SK-N-SH (cell line): ENCODE data around the gene LACTB. TPM values are rescaled to one million over a fixed set of nuclear protein-coding genes. Genes with fewer than 3 reads are reported as not detected.
A peak's percentile ranks its signal among the peaks of the same experiment; 100 is the strongest.

Source experiments
- CTCF ChIA-PET: fragments of 300-600, 350-600 bp; formaldehyde crosslinking; extraction: SDS; loops from one replicate; lab custom pipeline; 2021; lab: Yijun Ruan, JAX
- POLR2A ChIA-PET: fragments of 350-600 bp; sonication (Branson Sonifier 250); formaldehyde crosslinking; extraction: SDS; loops from one replicate; lab custom pipeline; 2020; ENCODE audit warnings: antibody characterized with exemption, inconsistent platforms; lab: Yijun Ruan, JAX
- DNase-seq: peaks from one replicate; pipeline ENCODE4 v3.0.0; 2012
- H2AFZ ChIP-seq: fragments of 200-600 bp; sonication (generic); 2 replicates; pipeline ENCODE4 v1.8.1; 2016; ENCODE audit warnings: antibody characterized with exemption, mild to moderate bottlenecking, low read depth
- H3F3A ChIP-seq: fragments of 200-600 bp; sonication (generic); replicated peaks from 2 replicates; pipeline ENCODE3; 2016; ENCODE audit warnings: antibody characterized with exemption, mild to moderate bottlenecking; ENCODE audit not compliant: insufficient read depth
- H3K27ac ChIP-seq, 2 experiments: fragments of 200-500 bp in 1 of 2; fragments of 200-600 bp in 1 of 2; sonication (Bioruptor generic) in 1 of 2; sonication (generic), shearing (Covaris generic) in 1 of 2; 2 replicates each; pipeline versions ENCODE4 v1.5.1 to v1.6.1; 2014 to 2016; ENCODE audit warnings: low read depth in 2 of 2, inconsistent platforms in 1 of 2, low read length in 1 of 2, mild to moderate bottlenecking in 1 of 2, mixed read lengths in 1 of 2
- H3K27me3 ChIP-seq: fragments of 200-600 bp; sonication (generic), shearing (Covaris generic); 2 replicates; pipeline ENCODE4 v1.6.1; 2016; ENCODE audit warnings: mixed run types; ENCODE audit not compliant: insufficient read depth
- H3K36me3 ChIP-seq, 2 experiments: fragments of 200-500 bp in 1 of 2; fragments of 200-600 bp in 1 of 2; sonication (Bioruptor generic) in 1 of 2; sonication (generic) in 1 of 2; replicated peaks in 1 of 2; 2 replicates each; pipeline versions ENCODE3 to v1.5.1; 2014 to 2016; ENCODE audit warnings: low read length in 1 of 2, mild to moderate bottlenecking in 1 of 2; ENCODE audit not compliant: insufficient read depth in 2 of 2, control insufficient read depth in 1 of 2
- H3K4me1 ChIP-seq, 2 experiments: fragments of 200-500 bp in 1 of 2; fragments of 200-600 bp in 1 of 2; sonication (Bioruptor generic) in 1 of 2; sonication (generic), shearing (Covaris generic) in 1 of 2; 2 replicates each; pipeline versions ENCODE4 v1.5.1 to v1.6.1; 2014 to 2016; ENCODE audit warnings: low read depth in 1 of 2, low read length in 1 of 2, mixed run types in 1 of 2; ENCODE audit not compliant: insufficient read depth in 2 of 2, control insufficient read depth in 1 of 2
- H3K4me2 ChIP-seq: fragments of 200-600 bp; sonication (generic), shearing (Covaris generic); 2 replicates; pipeline ENCODE4 v1.6.1; 2017; ENCODE audit warnings: mixed run types
- H3K4me3 ChIP-seq, 2 experiments: fragments of 200-500 bp in 1 of 2; fragments of 200-600 bp in 1 of 2; sonication (Bioruptor generic) in 1 of 2; sonication (generic), shearing (Covaris generic) in 1 of 2; 2 replicates each; pipeline versions ENCODE4 v1.5.1 to v1.8.1; 2014 to 2016; ENCODE audit warnings: low read depth in 2 of 2, inconsistent platforms in 1 of 2, low read length in 1 of 2, mild to moderate bottlenecking in 1 of 2, mixed read lengths in 1 of 2, moderate library complexity in 1 of 2
- H3K79me2 ChIP-seq: fragments of 200-600 bp; sonication (generic); 2 replicates; pipeline ENCODE4 v1.8.1; 2017; ENCODE audit warnings: mild to moderate bottlenecking; ENCODE audit not compliant: insufficient read depth
- H3K9ac ChIP-seq: fragments of 200-600 bp; sonication (generic); 2 replicates; pipeline ENCODE4 v1.6.1; 2017; ENCODE audit warnings: mixed run types
- H3K9me2 ChIP-seq: fragments of 200-600 bp; sonication (generic); 2 replicates; pipeline ENCODE4 v1.6.1; 2017; ENCODE audit warnings: mixed run types
- H3K9me3 ChIP-seq: fragments of 200-600 bp; sonication (generic); 2 replicates; pipeline ENCODE4 v1.6.1; 2017; ENCODE audit warnings: mixed run types, mild to moderate bottlenecking, moderate library complexity
- H4K20me1 ChIP-seq: fragments of 200-600 bp; sonication (generic); 2 replicates; pipeline ENCODE4 v1.6.1; 2017; ENCODE audit warnings: mild to moderate bottlenecking, mixed run types; ENCODE audit not compliant: insufficient read depth
- CHD2 ChIP-seq: fragments of 150-350 bp; IDR thresholded peaks from 2 replicates; pipeline ENCODE4 v1.6.1; 2018; ENCODE audit warnings: low read length; ENCODE audit not compliant: partially characterized antibody
- EP300 ChIP-seq, 2 experiments: IDR thresholded peaks; 2 replicates each; pipeline versions ENCODE4 v1.4.0 to v1.6.1; 2012; ENCODE audit warnings: borderline replicate concordance in 1 of 2, low read depth in 1 of 2, low read length in 1 of 2
- EZH2phosphoT487 ChIP-seq: fragments of 200-600 bp; sonication (generic); IDR thresholded peaks from 2 replicates; pipeline ENCODE4 v1.6.1; 2017; ENCODE audit warnings: low read depth, mixed run types, mild to moderate bottlenecking, antibody characterized with exemption, moderate library complexity, borderline replicate concordance
- FOSL2 ChIP-seq: IDR thresholded peaks from 2 replicates; pipeline ENCODE4 v1.4.0; 2012; ENCODE audit warnings: low read depth, mild to moderate bottlenecking, moderate library complexity, borderline replicate concordance
- FOXJ3 ChIP-seq: sonication (generic); formaldehyde crosslinking; IDR thresholded peaks from 2 replicates; pipeline ENCODE4 v1.5.1; 2020; ENCODE audit warnings: mild to moderate bottlenecking, missing genetic modification reagents
- FOXM1 ChIP-seq: IDR thresholded peaks from 2 replicates; pipeline ENCODE4 v1.4.0; 2012; ENCODE audit warnings: low read depth, mild to moderate bottlenecking
- GABPA ChIP-seq: IDR thresholded peaks from 2 replicates; pipeline ENCODE4 v1.4.0; 2012; ENCODE audit warnings: low read depth, mild to moderate bottlenecking
- GATA2 ChIP-seq: sonication (generic); formaldehyde crosslinking; IDR thresholded peaks from 2 replicates; pipeline ENCODE4 v1.5.0; 2020; ENCODE audit warnings: mild to moderate bottlenecking, missing genetic modification reagents
- JUND ChIP-seq: IDR thresholded peaks from 2 replicates; pipeline ENCODE4 v1.4.0; 2012
- MAX ChIP-seq: IDR thresholded peaks from 2 replicates; pipeline ENCODE4 v1.4.0; 2012; ENCODE audit warnings: low read depth
- MEF2A ChIP-seq: IDR thresholded peaks from 2 replicates; pipeline ENCODE4 v1.4.0; 2012; ENCODE audit warnings: low read depth, borderline replicate concordance
- MXI1 ChIP-seq: IDR thresholded peaks from 2 replicates; pipeline ENCODE4 v1.6.1; 2012; ENCODE audit warnings: mild to moderate bottlenecking, low read depth, low read length, improper control_type of control experiment
- NFIC ChIP-seq: IDR thresholded peaks from 2 replicates; pipeline ENCODE4 v1.4.0; 2012; ENCODE audit warnings: borderline replicate concordance
- NRF1 ChIP-seq: IDR thresholded peaks from 2 replicates; pipeline ENCODE4 v1.6.1; 2012; ENCODE audit warnings: low read depth, mild to moderate bottlenecking, low read length
- PBX3 ChIP-seq: IDR thresholded peaks from 2 replicates; pipeline ENCODE4; 2012
- POLR2AphosphoS5 ChIP-seq: IDR thresholded peaks from 2 replicates; pipeline ENCODE4 v1.6.1; 2012; ENCODE audit warnings: low read depth, low read length
- REST ChIP-seq: IDR thresholded peaks from 2 replicates; pipeline ENCODE4 v1.6.1; 2012; ENCODE audit warnings: mild to moderate bottlenecking, low read depth, low read length, moderate library complexity
- RXRA ChIP-seq: IDR thresholded peaks from 2 replicates; pipeline ENCODE4 v1.4.0; 2012; ENCODE audit warnings: low read depth, mild to moderate bottlenecking, borderline replicate concordance
- SIN3A ChIP-seq: IDR thresholded peaks from 2 replicates; pipeline ENCODE4 v1.6.1; 2012; ENCODE audit warnings: low read depth, mild to moderate bottlenecking, low read length, moderate library complexity, borderline replicate concordance
- TAF1 ChIP-seq: IDR thresholded peaks from 2 replicates; pipeline ENCODE4 v1.6.1; 2012; ENCODE audit warnings: low read depth, mild to moderate bottlenecking, low read length, moderate library complexity, borderline replicate concordance
- TEAD4 ChIP-seq: IDR thresholded peaks from 2 replicates; pipeline ENCODE4 v1.4.0; 2012; ENCODE audit warnings: mild to moderate bottlenecking, borderline replicate concordance; ENCODE audit not compliant: insufficient read depth
- USF1 ChIP-seq: IDR thresholded peaks from 2 replicates; pipeline ENCODE4 v1.4.0; 2012; ENCODE audit warnings: low read depth, borderline replicate concordance
- ZBTB33 ChIP-seq: IDR thresholded peaks from 2 replicates; pipeline ENCODE4 v1.4.0; 2012; ENCODE audit warnings: low read depth, borderline replicate concordance
- WGBS: methylation state at CpG from one replicate; pipeline ENCODE4 v1.1.6; 2017; ENCODE audit warnings: low lambda C conversion rate; 5-methylcytosine and 5-hydroxymethylcytosine counted together
- polyA plus RNA-seq, 3 experiments: library from polyadenylated mRNA; depleted of rRNA; stranded (reverse); fragments of >200 nt; gene quantifications; 2 replicates each; pipeline ENCODE4 v1.2.3, GENCODE V29; 2012

LACTB gene
- polyA plus RNA-seq, 1 of the 3 experiments (the other 2 are of a cell fraction), result 23.3 TPM

GRCh38 chr15:63107895-63108546 is 13.6 kb upstream of the LACTB start (continued):
- TF ChIP-seq MEF2A (peak; percentile 60; the same call in 1 of the 2 replicates), TAF1 (peak; percentile 15; the same call in 1 of the 2 replicates), FOXM1 (peak; percentile 86; the same call in 1 of the 2 replicates), NFIC (peak; percentile 99), GABPA (no peak), FOXJ3 (no peak), PBX3 (peak; percentile 91), FOSL2 (peak; percentile 89), EZH2phosphoT487 (no peak), POLR2AphosphoS5 (peak; percentile 78), RXRA (peak; percentile 87), EP300 (IDR thresholded peaks at IDR 0.05; ENCODE audit: borderline replicate concordance in 1 of 2, low read depth in 1 of 2, low read length in 1 of 2) (peak; percentile 38 to 96; a peak in 3 of 4 replicates), TEAD4 (peak; percentile 100), MAX (peak; percentile 54), SIN3A (peak; percentile 69; the same call in 1 of the 2 replicates)

GRCh38 chr15:63109498-63109897 is 12.2 kb upstream of the LACTB start:
- Histone ChIP-seq H3K27me3 (no peaks in the 10 kb centered on the region), H3K9me2 (no peaks in the 10 kb centered on the region), H4K20me1 (no peaks in the 10 kb centered on the region), H3K4me3 (no peak overlapping the region), H3K9ac (no peak overlapping the region), H3K79me2 (no peaks in the 10 kb centered on the region), H3K9me3 (no peaks in the 10 kb centered on the region), H3F3A (peaks cover 18% of the 10 kb centered on the region), H3K4me2 (no peak overlapping the region), H3K27ac (no peak overlapping the region), H2AFZ (no peak overlapping the region), H3K4me1 (peaks cover 3 to 23% of the 10 kb centered on the region in 2 experiments; a peak in 3 of 4 replicates), H3K36me3 (no peaks in the 10 kb centered on the region)
- no peak for DNase-seq
- CTCF ChIA-PET, result interaction anchor here (1.0 to 4.7 kb wide), 3 partner anchors 15 to 62 kb away, joined by 3 to 24 read pairs (median 6); no protein-coding TSS in a partner anchor
- POLR2A ChIA-PET, result no interaction called here
- 90% methylated on average over 2 of the region's 2 CpGs for WGBS
- TF ChIP-seq NRF1 (no peak), GATA2 (CRISPR knock-in tag) (no peak), POLR2AphosphoS5 (no peak), EP300 (IDR thresholded peaks at IDR 0.05; ENCODE audit: borderline replicate concordance in 1 of 2, low read depth in 1 of 2, low read length in 1 of 2) (no peak), EZH2phosphoT487 (no peak), RXRA (no peak), USF1 (no peak), MAX (no peak), ZBTB33 (no peak), REST (no peak), MXI1 (no peak), CHD2 (no peak), JUND (no peak)
